ENCODE results near the gene TMPO. TPM values are rescaled to one million over a fixed set of nuclear protein-coding genes. Genes with fewer than 3 reads are reported as not detected.
"Not testable (repeated sequence)": the region's sequence is repeated elsewhere in the genome, so short reads cannot be mapped to it uniquely, and the experiment has no call there.

Gene TMPO
- total RNA-seq, 1 donor from 2014 or later = 103 TPM

GRCh38 chr12:98561846-98562245 lies 46.5 kb downstream of the TMPO start:
- DNase-seq (ENCODE audit: extremely low spot score in 2 of 2) = no peak
- TF ChIP-seq CTCF (IDR thresholded peaks at IDR 0.05) = no peak
- TF ChIP-seq POLR2A (IDR thresholded peaks at IDR 0.05) = no peak
- no peak for TF ChIP-seq POLR2AphosphoS5 (IDR thresholded peaks at IDR 0.05; ENCODE audit: insufficient read depth in 1 of 2, low read depth in 1 of 2)
- H3K36me3 ChIP-seq = no peaks in the 10 kb centered on the region

GRCh38 chr12:98572010-98572409 lies 56.6 kb downstream of the TMPO start:
- Histone ChIP-seq H3K4me1 (no peaks in the 10 kb centered on the region), H3K4me3 (no peak overlapping the region), H3K27ac (no peak overlapping the region), H3K36me3 (no peaks in the 10 kb centered on the region), H3K9me3 (no peaks in the 10 kb centered on the region), H3K27me3 (no peaks in the 10 kb centered on the region)
- intact Hi-C loops (cut with DNase I) = no loop called here
- no peak for DNase-seq (ENCODE audit: extremely low spot score in 2 of 2)
- TF ChIP-seq POLR2AphosphoS5 (IDR thresholded peaks at IDR 0.05; ENCODE audit: insufficient read depth in 1 of 2, low read depth in 1 of 2) = no peak
- TF ChIP-seq CTCF (IDR thresholded peaks at IDR 0.05) = no peak
- no peak for TF ChIP-seq POLR2A (IDR thresholded peaks at IDR 0.05)

More at GRCh38 chr12:98561846-98562245, 46.5 kb downstream of the TMPO start:
- intact Hi-C loops (cut with DNase I) = loop anchor here (10.0 kb wide), 1 partner anchor 93 kb away; no protein-coding TSS in a partner anchor
- H3K27ac ChIP-seq = no peak overlapping the region
- no peaks in the 10 kb centered on the region for H3K27me3 ChIP-seq
- no peaks in the 10 kb centered on the region for H3K9me3 ChIP-seq
- H3K4me1 ChIP-seq = no peaks in the 10 kb centered on the region
- no peak overlapping the region for H3K4me3 ChIP-seq

GRCh38 chr12:98574110-98574509 lies 58.7 kb downstream of the TMPO start:
- Histone ChIP-seq H3K4me3 (no peak overlapping the region), H3K27ac (no peak overlapping the region), H3K4me1 (no peaks in the 10 kb centered on the region), H3K9me3 (no peaks in the 10 kb centered on the region), H3K36me3 (no peaks in the 10 kb centered on the region), H3K27me3 (no peaks in the 10 kb centered on the region)
- TF ChIP-seq CTCF (IDR thresholded peaks at IDR 0.05) (no peak), POLR2A (IDR thresholded peaks at IDR 0.05) (no peak), POLR2AphosphoS5 (IDR thresholded peaks at IDR 0.05; ENCODE audit: insufficient read depth in 1 of 2, low read depth in 1 of 2) (no peak)
- intact Hi-C loops (cut with DNase I) = no loop called here
- no peak for DNase-seq (ENCODE audit: extremely low spot score in 2 of 2)

- TF ChIP-seq POLR2AphosphoS5 (IDR thresholded peaks at IDR 0.05; ENCODE audit: insufficient read depth in 1 of 2, low read depth in 1 of 2) = no peak
- no peaks in the 10 kb centered on the region for H3K9me3 ChIP-seq
- no peak overlapping the region for H3K27ac ChIP-seq
- H3K4me3 ChIP-seq = no peak overlapping the region
- no peak for DNase-seq (ENCODE audit: extremely low spot score in 2 of 2)
- no peaks in the 10 kb centered on the region for H3K27me3 ChIP-seq
- intact Hi-C loops (cut with DNase I) = no loop called here
- H3K36me3 ChIP-seq = no peaks in the 10 kb centered on the region
- H3K4me1 ChIP-seq = no peaks in the 10 kb centered on the region
Measured at GRCh38 chr12:98575013-98575412, 59.6 kb downstream of the TMPO start.

- DNase-seq (ENCODE audit: extremely low spot score in 2 of 2); intact Hi-C loops (cut with DNase I); H3K4me1 ChIP-seq; H3K27me3 ChIP-seq; H3K4me3 ChIP-seq; H3K36me3 ChIP-seq; H3K9me3 ChIP-seq; H3K27ac ChIP-seq: not testable (repeated sequence)
Measured at GRCh38 chr12:98576795-98577194, 61.4 kb downstream of the TMPO start.

- no peak for TF ChIP-seq POLR2A (IDR thresholded peaks at IDR 0.05)
- no peak for TF ChIP-seq CTCF (IDR thresholded peaks at IDR 0.05)
- no peak for TF ChIP-seq POLR2AphosphoS5 (IDR thresholded peaks at IDR 0.05; ENCODE audit: insufficient read depth in 1 of 2, low read depth in 1 of 2)
- Histone ChIP-seq H3K4me3 (no peak overlapping the region), H3K4me1 (no peaks in the 10 kb centered on the region), H3K27me3 (no peaks in the 10 kb centered on the region), H3K36me3 (no peaks in the 10 kb centered on the region), H3K27ac (no peak overlapping the region), H3K9me3 (no peaks in the 10 kb centered on the region)
- intact Hi-C loops (cut with DNase I) = no loop called here
- DNase-seq (ENCODE audit: extremely low spot score in 2 of 2) = no peak
Measured at GRCh38 chr12:98578392-98578791, 63.0 kb downstream of the TMPO start.

All from vagina (tissue), 2 donors.